ENCODE measurements around the gene CPSF2.
A peak's percentile ranks its signal among the peaks of the same experiment; 100 is the strongest.
"Not testable (repeated sequence)": the region's sequence is repeated elsewhere in the genome, so short reads cannot be mapped to it uniquely, and the experiment has no call there.

CPSF2 gene

DNA sequence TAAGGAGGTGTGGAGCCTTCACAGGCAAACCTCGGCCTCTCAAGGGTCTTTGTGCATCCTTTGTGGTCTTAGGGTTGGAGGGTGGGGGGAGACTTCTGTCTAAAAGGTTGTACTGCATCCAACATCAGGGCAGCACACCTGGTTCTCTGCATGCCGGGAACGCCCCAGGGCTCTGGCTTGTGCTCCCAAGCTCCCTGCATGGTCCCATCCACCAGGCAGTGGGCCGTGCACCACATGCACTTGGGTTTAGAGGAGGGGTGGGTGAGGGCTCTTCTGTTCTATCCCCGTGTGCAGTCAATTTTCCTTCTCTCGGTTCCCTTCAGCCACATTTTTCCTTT lies 86.1 kb downstream of the CPSF2 start:
- no peaks in the 10 kb centered on the region for H3K36me3 ChIP-seq (ENCODE audit: control insufficient read depth in 1 of 2, insufficient read depth in 2 of 2, low read length in 2 of 2)
- no peak overlapping the region for H4K8ac ChIP-seq (ENCODE audit: low read depth, low read length)
- no peak overlapping the region for H2BK12ac ChIP-seq (ENCODE audit: low read length)
- H3K9me3 ChIP-seq (ENCODE audit: insufficient read depth, low read depth, low read length): peaks cover 2% of the 10 kb centered on the region
- no CpG with 5 or more reads among the region's 6 CpGs for WGBS (ENCODE audit: extremely low coverage, insufficient coverage, insufficient read length)
- no peak overlapping the region for H3K14ac ChIP-seq (ENCODE audit: low read length)
- no peak for DNase-seq
- H2BK120ac ChIP-seq (ENCODE audit: insufficient read depth, low read length, poor library complexity): no peak overlapping the region
- H3K27ac ChIP-seq (ENCODE audit: low read depth, low read length): no peak overlapping the region
- no peak overlapping the region for H3K23ac ChIP-seq (ENCODE audit: low read length)
- no peaks in the 10 kb centered on the region for H3K4me1 ChIP-seq (ENCODE audit: control insufficient read depth in 1 of 2, insufficient read depth in 2 of 2, low read length in 2 of 2)
- no peaks in the 10 kb centered on the region for H3K27me3 ChIP-seq (ENCODE audit: insufficient read depth, low read length)
- H3K79me2 ChIP-seq (ENCODE audit: control insufficient read depth, insufficient read depth, low read length, poor library complexity): no peaks in the 10 kb centered on the region
- H3K79me1 ChIP-seq (ENCODE audit: low read length): no peaks in the 10 kb centered on the region
- no peak overlapping the region for H3K9ac ChIP-seq (ENCODE audit: low read length)
- H3K18ac ChIP-seq (ENCODE audit: low read length): no peak overlapping the region
- no peak overlapping the region for H3K4me2 ChIP-seq (ENCODE audit: low read length)
- no peak overlapping the region for H3K4me3 ChIP-seq (ENCODE audit: low read depth, low read length)
- no peak overlapping the region for H2AK5ac ChIP-seq (ENCODE audit: low read length)
- H2BK5ac ChIP-seq (ENCODE audit: low read depth, low read length, poor library complexity): no peak overlapping the region
- H3K4ac ChIP-seq (ENCODE audit: low read depth, low read length): no peak overlapping the region
- no peak overlapping the region for H4K12ac ChIP-seq (ENCODE audit: low read depth, low read length)
- no peak overlapping the region for H4K91ac ChIP-seq (ENCODE audit: low read depth, low read length)
- H2AFZ ChIP-seq (ENCODE audit: insufficient read depth, low read length, poor library complexity): no peak overlapping the region

DNA sequence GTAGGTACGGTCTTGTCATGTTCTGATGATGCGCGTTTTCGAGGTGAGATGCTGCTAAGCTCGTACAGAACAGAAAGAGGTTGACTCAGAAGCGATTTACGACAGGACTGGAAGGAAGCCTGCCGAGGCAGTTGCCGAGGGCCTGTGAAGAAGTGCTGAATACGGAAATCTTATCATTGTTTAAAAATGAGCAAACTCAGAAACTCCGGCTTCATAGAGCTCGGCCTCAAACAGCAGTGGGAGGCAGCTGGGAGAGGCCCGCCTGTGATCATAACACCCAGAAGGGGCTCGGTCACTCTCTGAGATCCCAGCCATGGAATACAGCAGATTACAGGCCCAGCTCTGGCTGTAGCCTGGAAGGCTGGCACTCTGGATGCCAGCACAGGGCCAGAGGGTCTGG lies 87.4 kb downstream of the CPSF2 start:
- no peak overlapping the region for H3K14ac ChIP-seq (ENCODE audit: low read length)
- no peaks in the 10 kb centered on the region for H3K27me3 ChIP-seq (ENCODE audit: insufficient read depth, low read length)
- no peak overlapping the region for H4K12ac ChIP-seq (ENCODE audit: low read depth, low read length)
- H4K91ac ChIP-seq (ENCODE audit: low read depth, low read length): no peak overlapping the region
- peaks cover 3% of the 10 kb centered on the region for H3K9me3 ChIP-seq (ENCODE audit: insufficient read depth, low read depth, low read length)
- H3K27ac ChIP-seq (ENCODE audit: low read depth, low read length): no peak overlapping the region
- H3K23ac ChIP-seq (ENCODE audit: low read length): no peak overlapping the region
- no peak overlapping the region for H2BK120ac ChIP-seq (ENCODE audit: insufficient read depth, low read length, poor library complexity)
- no peak overlapping the region for H2BK12ac ChIP-seq (ENCODE audit: low read length)
- no peak overlapping the region for H3K4me3 ChIP-seq (ENCODE audit: low read depth, low read length)
- no peak overlapping the region for H4K8ac ChIP-seq (ENCODE audit: low read depth, low read length)
- no peak overlapping the region for H3K4ac ChIP-seq (ENCODE audit: low read depth, low read length)
- H3K9ac ChIP-seq (ENCODE audit: low read length): no peak overlapping the region
- no peak overlapping the region for H2AK5ac ChIP-seq (ENCODE audit: low read length)
- no peaks in the 10 kb centered on the region for H3K79me2 ChIP-seq (ENCODE audit: control insufficient read depth, insufficient read depth, low read length, poor library complexity)
- no peak overlapping the region for H2AFZ ChIP-seq (ENCODE audit: insufficient read depth, low read length, poor library complexity)
- no peaks in the 10 kb centered on the region for H3K79me1 ChIP-seq (ENCODE audit: low read length)
- WGBS (ENCODE audit: extremely low coverage, insufficient coverage, insufficient read length): no CpG with 5 or more reads among the region's 14 CpGs
- no peak for DNase-seq
- H3K36me3 ChIP-seq (ENCODE audit: control insufficient read depth in 1 of 2, insufficient read depth in 2 of 2, low read length in 2 of 2): no peaks in the 10 kb centered on the region
- no peak overlapping the region for H3K4me2 ChIP-seq (ENCODE audit: low read length)
- H3K18ac ChIP-seq (ENCODE audit: low read length): no peak overlapping the region
- H3K4me1 ChIP-seq (ENCODE audit: control insufficient read depth in 1 of 2, insufficient read depth in 2 of 2, low read length in 2 of 2): no peaks in the 10 kb centered on the region
- no peak overlapping the region for H2BK5ac ChIP-seq (ENCODE audit: low read depth, low read length, poor library complexity)

DNA sequence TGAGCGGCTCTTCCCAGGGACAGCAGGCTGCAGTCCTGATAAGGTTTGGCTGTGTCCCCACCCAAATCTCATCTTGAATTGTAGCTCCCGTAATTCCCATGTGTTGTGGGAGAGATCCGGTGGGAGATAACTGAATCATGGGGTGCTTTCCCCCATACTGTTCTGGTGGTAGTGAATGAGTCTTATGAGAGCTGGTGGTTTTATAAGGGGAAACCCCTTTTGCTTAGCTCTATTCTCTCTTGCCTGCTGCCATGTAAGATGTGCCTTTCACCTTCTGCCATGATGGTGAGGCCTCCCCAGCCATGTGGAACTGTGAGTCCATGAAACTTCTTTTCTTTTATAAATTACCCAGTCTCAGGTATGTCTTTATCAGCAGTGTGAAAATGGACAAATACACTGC lies 91.4 kb downstream of the CPSF2 start:
- not testable (repeated sequence) for H3K9ac ChIP-seq (ENCODE audit: low read length); H2BK5ac ChIP-seq (ENCODE audit: low read depth, low read length, poor library complexity); H4K8ac ChIP-seq (ENCODE audit: low read depth, low read length); H3K14ac ChIP-seq (ENCODE audit: low read length); H3K36me3 ChIP-seq (ENCODE audit: control insufficient read depth in 1 of 2, insufficient read depth in 2 of 2, low read length in 2 of 2); H3K4me2 ChIP-seq (ENCODE audit: low read length); H4K91ac ChIP-seq (ENCODE audit: low read depth, low read length); H3K79me2 ChIP-seq (ENCODE audit: control insufficient read depth, insufficient read depth, low read length, poor library complexity); DNase-seq; H2AK5ac ChIP-seq (ENCODE audit: low read length); H3K27ac ChIP-seq (ENCODE audit: low read depth, low read length); H2BK120ac ChIP-seq (ENCODE audit: insufficient read depth, low read length, poor library complexity); H3K18ac ChIP-seq (ENCODE audit: low read length); H3K23ac ChIP-seq (ENCODE audit: low read length); H3K27me3 ChIP-seq (ENCODE audit: insufficient read depth, low read length); H3K4me3 ChIP-seq (ENCODE audit: low read depth, low read length); H4K12ac ChIP-seq (ENCODE audit: low read depth, low read length); H3K9me3 ChIP-seq (ENCODE audit: insufficient read depth, low read depth, low read length); H2AFZ ChIP-seq (ENCODE audit: insufficient read depth, low read length, poor library complexity); H2BK12ac ChIP-seq (ENCODE audit: low read length); H3K4me1 ChIP-seq (ENCODE audit: control insufficient read depth in 1 of 2, insufficient read depth in 2 of 2, low read length in 2 of 2); H3K4ac ChIP-seq (ENCODE audit: low read depth, low read length); H3K79me1 ChIP-seq (ENCODE audit: low read length)
- no CpG with 5 or more reads among the region's 3 CpGs for WGBS (ENCODE audit: extremely low coverage, insufficient coverage, insufficient read length)

GRCh38 chr14:92215579-92215978 lies 93.8 kb downstream of the CPSF2 start:
- Histone ChIP-seq H2BK120ac (ENCODE audit: insufficient read depth, low read length, poor library complexity) (no peak overlapping the region), H3K4ac (ENCODE audit: low read depth, low read length) (no peak overlapping the region), H3K27me3 (ENCODE audit: insufficient read depth, low read length) (no peaks in the 10 kb centered on the region), H3K27ac (ENCODE audit: low read depth, low read length) (no peak overlapping the region), H3K36me3 (ENCODE audit: control insufficient read depth in 1 of 2, insufficient read depth in 2 of 2, low read length in 2 of 2) (no peaks in the 10 kb centered on the region), H2BK12ac (ENCODE audit: low read length) (no peak overlapping the region), H3K4me2 (ENCODE audit: low read length) (no peak overlapping the region), H3K9ac (ENCODE audit: low read length) (no peak overlapping the region), H4K91ac (ENCODE audit: low read depth, low read length) (no peak overlapping the region), H3K4me1 (ENCODE audit: control insufficient read depth in 1 of 2, insufficient read depth in 2 of 2, low read length in 2 of 2) (no peaks in the 10 kb centered on the region), H3K18ac (ENCODE audit: low read length) (no peak overlapping the region), H2AK5ac (ENCODE audit: low read length) (no peak overlapping the region), H3K79me2 (ENCODE audit: control insufficient read depth, insufficient read depth, low read length, poor library complexity) (no peaks in the 10 kb centered on the region), H4K8ac (ENCODE audit: low read depth, low read length) (no peak overlapping the region), H4K12ac (ENCODE audit: low read depth, low read length) (no peak overlapping the region), H3K9me3 (ENCODE audit: insufficient read depth, low read depth, low read length) (peaks cover 2% of the 10 kb centered on the region), H3K23ac (ENCODE audit: low read length) (peak overlapping the region; percentile 19), H3K4me3 (ENCODE audit: low read depth, low read length) (no peak overlapping the region), H2BK5ac (ENCODE audit: low read depth, low read length, poor library complexity) (no peak overlapping the region), H3K79me1 (ENCODE audit: low read length) (no peaks in the 10 kb centered on the region), H3K14ac (ENCODE audit: low read length) (no peak overlapping the region), H2AFZ (ENCODE audit: insufficient read depth, low read length, poor library complexity) (no peak overlapping the region)
- DNase-seq: no peak
- no CpG with 5 or more reads among the region's 5 CpGs for WGBS (ENCODE audit: extremely low coverage, insufficient coverage, insufficient read length)

Measured in trophoblast cell (in vitro differentiated cells and primary cell).